GM21526 (cell line): ENCODE results near the gene HLA-DPA1.
A peak's percentile ranks its signal among the peaks of the same experiment; 100 is the strongest.
"Not testable (repeated sequence)": the region's sequence is repeated elsewhere in the genome, so short reads cannot be mapped to it uniquely, and the experiment has no call there.

Source experiments
- ATAC-seq: cut with Tn5 transposase; IDR thresholded peaks from one replicate; pipeline ENCODE4 v1.9.1; 2021; ENCODE audit warnings: moderate library complexity; ENCODE audit not compliant: unreplicated experiment, low FRiP score

HLA-DPA1 gene

GRCh38 chr6:33066917-33067521, 6.4 kb downstream of the HLA-DPA1 start:
- no peak for ATAC-seq

- ATAC-seq: no peak
These were observed 8.1 kb downstream of the HLA-DPA1 start for GRCh38 chr6:33065312-33065711.

DNA sequence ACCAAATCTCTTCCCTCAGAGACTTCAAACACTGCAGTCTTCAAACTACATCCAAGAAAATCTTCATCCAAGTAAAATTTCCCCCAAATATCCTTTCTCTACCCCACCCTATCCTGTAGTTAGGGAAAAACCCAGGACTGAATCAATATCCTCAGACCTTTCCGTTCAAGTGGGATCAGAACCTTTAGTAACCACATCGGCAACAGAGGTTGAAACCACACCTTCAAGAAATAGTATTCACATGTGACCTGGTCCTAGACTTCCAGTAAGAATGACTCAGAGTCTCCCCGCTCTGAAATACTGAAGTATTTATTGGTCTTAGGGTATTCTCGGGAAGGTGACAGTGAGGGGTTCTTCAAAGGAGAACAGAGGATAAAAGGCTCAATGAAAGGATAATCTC, 8.7 kb downstream of the HLA-DPA1 start:
- ATAC-seq: no peak

- ATAC-seq: not testable (repeated sequence)
These were observed 10.0 kb downstream of the HLA-DPA1 start for GRCh38 chr6:33063435-33063834.

GRCh38 chr6:33061987-33062386, 11.5 kb downstream of the HLA-DPA1 start:
- peak; percentile 75 for ATAC-seq

- no peak for ATAC-seq
These were observed 16.0 kb downstream of the HLA-DPA1 start for GRCh38 chr6:33057222-33058150.

DNA sequence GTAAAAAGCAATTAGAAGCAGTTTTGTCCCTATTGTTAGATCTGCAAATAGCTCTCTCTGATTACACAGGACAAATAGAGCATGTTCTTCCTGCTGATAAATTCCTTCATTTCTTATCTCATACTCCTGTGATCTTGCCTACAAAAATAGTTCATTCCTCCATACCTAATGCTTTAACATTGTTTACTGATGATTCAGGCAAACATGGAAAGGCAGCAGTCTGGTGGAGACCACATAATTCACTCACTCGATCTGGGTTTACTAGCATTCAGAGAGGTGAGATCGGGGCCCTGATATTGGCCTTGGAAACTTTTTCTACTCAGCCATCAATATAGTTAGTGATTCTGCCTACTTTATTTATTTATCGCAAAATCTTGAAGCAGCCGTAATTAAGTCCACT, 20.2 kb downstream of the HLA-DPA1 start:
- ATAC-seq: no peak

DNA sequence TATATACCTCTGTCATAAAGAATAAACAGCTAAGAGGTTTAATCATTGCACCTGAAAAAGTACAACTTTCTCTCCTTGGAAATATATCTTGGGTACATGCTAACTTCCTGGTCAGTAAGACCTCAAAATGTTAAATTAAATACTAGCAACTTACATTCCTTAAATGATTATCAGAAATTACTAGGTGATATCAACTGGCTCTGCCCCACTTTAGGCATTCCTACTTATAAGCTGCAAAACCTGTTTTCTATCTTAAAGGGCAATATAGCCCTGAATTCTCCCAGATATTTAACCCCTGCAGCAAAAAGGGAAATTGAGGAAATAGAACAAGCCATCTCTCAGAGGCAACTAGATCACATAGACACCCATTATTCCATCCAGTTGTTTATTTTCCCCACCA, 20.8 kb downstream of the HLA-DPA1 start:
- no peak for ATAC-seq

DNA sequence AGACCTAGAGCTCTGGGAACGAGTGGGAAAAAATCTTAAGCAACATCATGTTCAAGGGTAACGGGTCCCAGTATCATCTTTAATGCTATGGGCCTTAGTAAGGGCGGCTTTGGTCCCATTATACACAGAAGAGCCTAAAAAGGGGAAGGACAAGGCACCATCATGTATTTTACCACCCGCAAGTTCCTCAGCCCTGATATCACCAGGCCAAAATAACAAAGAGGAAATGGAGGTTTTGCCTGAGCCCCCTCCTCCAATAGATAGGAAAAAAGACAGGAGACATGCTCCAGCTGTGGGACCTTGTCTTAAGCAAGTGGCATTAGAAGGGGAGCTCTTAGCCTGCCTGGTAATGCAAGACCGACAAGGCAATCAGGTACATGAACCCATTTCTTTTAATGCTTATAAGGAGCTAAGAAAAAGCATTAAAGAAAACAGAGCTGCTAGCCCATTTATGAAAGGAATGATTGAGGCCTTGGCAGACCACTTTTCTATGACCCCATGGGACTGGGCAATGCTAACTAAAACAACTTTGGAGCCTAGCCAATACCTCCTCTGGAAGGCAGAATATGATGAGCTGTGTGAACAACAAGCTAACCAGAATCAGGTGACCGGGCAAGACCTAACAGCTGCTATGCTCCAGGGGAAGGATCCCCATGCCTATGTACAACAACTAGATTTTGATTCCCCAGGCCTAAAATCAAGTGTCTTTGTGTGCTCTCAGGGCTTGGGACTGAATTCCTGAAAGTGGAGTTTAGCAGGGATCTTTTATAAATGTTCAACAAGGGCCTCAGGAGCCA, 23.2 kb downstream of the HLA-DPA1 start:
- no peak for ATAC-seq

DNA sequence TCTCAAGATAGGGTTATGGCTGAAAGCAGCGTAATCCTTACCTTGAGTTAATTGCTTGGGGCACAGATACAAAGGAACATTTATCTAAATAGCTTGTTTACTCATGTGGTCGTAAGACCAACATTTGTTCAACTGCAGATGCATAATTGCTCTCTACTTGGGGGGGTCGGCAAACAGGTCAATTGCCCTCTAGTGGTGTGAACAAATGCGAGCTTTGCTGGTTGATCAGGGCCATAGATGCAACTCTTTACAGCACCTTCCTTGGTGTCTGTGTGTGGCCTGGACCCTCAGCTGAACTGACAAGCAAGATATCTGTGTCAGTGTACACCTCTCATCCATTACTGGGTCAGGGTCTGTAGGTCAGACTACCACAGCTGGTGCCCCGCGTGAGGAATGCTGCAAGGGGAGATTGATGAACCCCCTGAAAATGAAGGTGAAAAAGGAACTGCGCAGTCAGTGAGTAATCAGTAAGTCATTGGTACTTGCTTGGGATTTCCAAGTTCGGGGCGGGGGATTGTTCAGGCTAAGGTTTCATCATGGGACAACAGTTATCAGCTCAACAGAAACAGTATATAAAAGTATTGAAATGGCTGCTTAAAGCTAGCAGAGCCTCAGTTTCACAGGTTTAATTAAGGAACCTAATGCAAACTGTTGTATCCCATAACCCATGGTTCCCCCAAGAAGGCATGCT, 24.0 kb downstream of the HLA-DPA1 start:
- no peak for ATAC-seq

DNA sequence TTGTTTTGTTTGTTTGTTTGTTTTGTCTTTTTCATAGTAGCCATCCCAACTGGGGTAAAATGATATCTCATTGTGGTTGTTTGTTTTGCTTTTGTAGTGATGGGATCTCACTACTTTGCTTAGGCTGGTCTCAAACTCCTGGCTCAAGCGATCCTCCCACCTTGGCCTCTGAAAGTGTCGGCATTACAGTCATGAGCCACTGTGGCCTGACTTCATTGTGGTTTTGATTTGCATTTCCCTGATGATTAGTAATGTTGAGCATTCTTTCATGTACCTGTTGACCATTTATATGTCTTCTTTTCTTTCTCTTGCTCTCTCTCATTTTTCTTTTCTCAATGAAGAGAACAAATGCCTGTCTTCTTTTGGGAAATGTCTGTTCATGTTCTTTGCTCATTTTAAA, 33.3 kb downstream of the HLA-DPA1 start:
- no peak for ATAC-seq

GRCh38 chr6:33036535-33036934, 36.9 kb downstream of the HLA-DPA1 start:
- no peak for ATAC-seq

- ATAC-seq: no peak
These were observed 38.9 kb downstream of the HLA-DPA1 start for GRCh38 chr6:33034554-33034953.

DNA sequence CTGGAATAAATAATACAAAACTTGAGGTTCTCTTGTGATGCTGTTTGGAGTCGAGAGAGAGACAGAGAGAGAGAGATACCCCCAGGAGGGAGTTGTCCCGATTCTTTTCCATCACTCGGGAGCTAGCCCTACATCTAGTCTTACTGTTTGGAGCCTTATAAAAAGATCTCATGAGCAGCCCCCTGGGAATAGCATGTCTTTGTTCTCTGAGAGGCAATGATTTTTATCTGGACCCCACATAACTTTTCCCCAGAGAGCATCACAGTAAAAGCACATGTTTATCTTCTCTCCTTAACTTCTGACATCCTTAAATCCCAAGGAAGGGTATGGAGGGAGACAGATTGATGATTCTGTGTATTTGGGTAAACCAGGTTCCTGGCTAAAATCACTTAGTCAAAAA, 43.2 kb downstream of the HLA-DPA1 start:
- ATAC-seq: no peak

- ATAC-seq: peak; percentile 64
These were observed 43.9 kb downstream of the HLA-DPA1 start for GRCh38 chr6:33029328-33030184.

DNA sequence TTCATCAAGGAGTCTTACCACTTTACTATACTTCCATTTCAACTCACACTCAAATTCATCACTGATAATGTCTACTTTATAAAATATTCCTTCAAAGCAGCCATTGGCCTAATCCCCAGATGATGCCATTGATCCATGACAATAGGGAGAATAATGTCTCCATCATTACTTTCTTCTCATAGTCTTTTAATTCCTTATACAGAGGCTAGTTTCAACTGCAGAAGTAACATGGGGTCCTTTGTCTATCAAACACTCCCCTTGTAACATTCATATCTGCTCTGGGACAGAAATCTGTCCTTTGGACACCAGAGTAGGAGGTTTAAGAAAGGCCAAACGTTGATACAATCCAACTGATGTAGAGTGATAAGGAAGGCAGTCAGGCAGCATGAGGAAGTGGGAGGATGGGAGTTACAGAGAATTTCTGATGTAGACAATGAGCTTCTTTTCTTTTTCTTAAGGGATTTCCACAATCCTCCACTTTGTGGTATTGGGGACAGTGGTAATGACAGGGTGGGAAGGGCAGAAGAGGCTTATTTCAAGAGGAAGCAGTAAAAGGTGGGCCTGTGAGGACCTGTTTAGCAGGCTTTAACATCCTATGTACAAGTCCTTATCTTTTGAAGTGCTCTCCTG, 45.1 kb downstream of the HLA-DPA1 start:
- ATAC-seq: no peak

GRCh38 chr6:33024521-33024920, 48.9 kb downstream of the HLA-DPA1 start:
- no peak for ATAC-seq

DNA sequence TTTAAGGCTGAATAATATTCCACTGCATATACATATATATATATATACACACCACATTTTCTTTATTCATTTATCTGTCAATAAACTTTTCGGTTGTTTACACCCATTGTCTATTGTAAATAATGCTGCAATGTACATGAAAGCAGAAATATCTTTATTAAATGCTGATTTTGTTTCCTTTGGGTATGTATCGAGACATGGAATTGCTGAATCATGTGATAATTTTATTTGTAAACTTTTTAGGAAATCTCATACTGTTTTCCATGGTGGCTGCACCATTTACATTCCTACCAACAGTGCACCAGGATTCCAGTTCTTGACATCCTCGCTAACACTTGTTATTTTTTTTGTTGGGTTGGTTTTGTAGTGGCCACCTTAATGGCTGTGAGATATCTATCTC, 49.9 kb downstream of the HLA-DPA1 start:
- ATAC-seq: no peak

DNA sequence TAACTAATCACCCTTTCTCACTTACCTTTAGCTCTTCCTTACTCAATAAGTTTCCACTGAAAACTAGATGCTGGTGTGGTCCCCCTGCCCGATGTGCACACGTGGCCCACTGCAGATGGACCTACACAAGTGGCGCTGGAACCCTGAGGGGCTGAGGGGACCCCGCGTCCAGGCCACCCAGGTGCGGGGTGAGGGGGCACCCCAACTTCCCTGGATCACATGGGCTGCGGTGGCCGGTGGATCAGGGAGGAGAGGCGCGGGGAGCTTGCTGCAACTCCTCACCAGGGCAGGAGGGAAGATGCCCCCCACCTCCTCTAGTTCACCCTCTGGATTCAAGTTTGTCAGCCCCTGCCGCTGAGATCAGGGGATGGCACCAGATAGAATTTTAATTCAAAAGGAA, 51.5 kb downstream of the HLA-DPA1 start:
- ATAC-seq: no peak
